ENCODE measurements around the gene EXOC3.

GRCh38 chr5:483434-484140, 40.6 kb downstream of the EXOC3 start:
- TF ChIP-seq MXI1 (conservative IDR thresholded peaks at IDR 0.05; ENCODE audit: poor library complexity, severe bottlenecking) (no peak), CTCF (IDR thresholded peaks at IDR 0.05; ENCODE audit: poor library complexity, severe bottlenecking) (no peak), EZH2 (IDR thresholded peaks at IDR 0.05; ENCODE audit: borderline replicate concordance, insufficient read depth, low read length, poor library complexity, severe bottlenecking) (no peak), POLR2AphosphoS5 (IDR thresholded peaks at IDR 0.05) (no peak), EP300 (conservative IDR thresholded peaks at IDR 0.05; ENCODE audit: poor library complexity, severe bottlenecking) (no peak)

Measured in neural cell (in vitro differentiated cells).